ENCODE results near the gene GPT2. TPM values are rescaled to one million over a fixed set of nuclear protein-coding genes. Genes with fewer than 3 reads are reported as not detected.
A peak's percentile ranks its signal among the peaks of the same experiment; 100 is the strongest.

GPT2 gene
- polyA plus RNA-seq, 3 donors from 2014 or later, result 0.48 to 0.62 TPM; not detected in 1

DNA sequence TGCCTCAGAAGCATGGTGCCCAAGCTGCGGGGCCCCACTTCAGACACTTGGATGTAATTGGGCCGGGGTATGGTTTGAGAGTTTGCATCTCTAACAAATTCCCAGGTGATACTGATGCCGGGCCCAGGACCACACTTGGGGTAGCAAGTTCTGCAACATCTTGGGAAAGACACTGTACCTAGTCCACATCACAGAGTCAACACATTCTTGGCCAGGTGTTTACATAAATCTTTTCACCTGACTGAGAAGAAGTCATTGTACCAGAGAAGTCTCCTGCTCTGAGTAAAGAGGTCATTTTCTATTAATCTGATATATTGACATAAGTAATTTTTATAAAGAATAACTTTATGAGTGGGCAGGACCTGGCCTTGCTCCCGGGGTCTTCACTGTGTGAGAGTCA is 27.5 kb downstream of the GPT2 start:
- no peaks in the 10 kb centered on the region for H3K4me1 Mint-ChIP-seq
- no peak for DNase-seq
- H3K27ac Mint-ChIP-seq, result no peak overlapping the region
- peaks cover 0 to 2% (median 2%) of the 10 kb centered on the region in 3 donors for H3K27me3 Mint-ChIP-seq (ENCODE audit: low read depth in 3 of 3)
- H3K4me3 Mint-ChIP-seq, result no peak overlapping the region
- no peaks in the 10 kb centered on the region for H3K36me3 Mint-ChIP-seq
- no peaks in the 10 kb centered on the region for H3K9me3 Mint-ChIP-seq

DNA sequence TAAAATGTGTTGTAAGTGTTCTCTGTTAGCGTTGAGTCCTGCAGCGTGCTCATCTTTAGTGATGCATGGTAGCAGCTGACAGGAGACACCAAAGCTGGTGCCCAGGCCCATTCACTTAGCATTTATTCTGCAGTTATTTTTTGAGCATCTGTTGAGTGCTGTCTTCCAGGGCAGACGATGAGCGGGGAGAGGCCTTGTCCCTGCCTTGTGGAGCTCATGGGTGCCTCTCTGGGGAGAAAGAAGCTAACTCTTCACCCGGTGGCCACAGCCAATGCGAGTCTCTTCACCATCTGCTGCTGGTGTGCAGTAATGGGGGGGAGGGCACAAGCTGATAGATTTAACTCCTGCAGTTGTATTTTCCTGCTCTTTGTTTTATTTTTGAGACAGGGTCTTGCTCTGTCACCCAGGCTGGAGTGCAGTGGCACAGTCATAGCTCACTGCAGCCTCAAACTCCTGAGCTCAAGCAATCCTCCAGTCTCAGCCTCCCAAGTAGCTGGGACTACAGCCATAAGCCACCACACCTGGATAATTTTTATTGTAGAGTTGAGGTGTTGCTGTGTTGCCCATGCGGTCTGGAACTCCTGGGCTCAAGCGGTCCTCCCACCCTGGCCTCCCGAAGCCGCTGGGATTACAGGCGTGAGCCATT is 30.5 kb downstream of the GPT2 start:
- Mint-ChIP-seq H3K36me3 (no peaks in the 10 kb centered on the region), H3K9me3 (no peaks in the 10 kb centered on the region), H3K4me1 (no peaks in the 10 kb centered on the region), H3K4me3 (no peak overlapping the region), H3K27ac (no peak overlapping the region), H3K27me3 (ENCODE audit: low read depth in 3 of 3) (peaks cover 0 to 2% (median 1%) of the 10 kb centered on the region in 3 donors)
- DNase-seq, result no peak

DNA sequence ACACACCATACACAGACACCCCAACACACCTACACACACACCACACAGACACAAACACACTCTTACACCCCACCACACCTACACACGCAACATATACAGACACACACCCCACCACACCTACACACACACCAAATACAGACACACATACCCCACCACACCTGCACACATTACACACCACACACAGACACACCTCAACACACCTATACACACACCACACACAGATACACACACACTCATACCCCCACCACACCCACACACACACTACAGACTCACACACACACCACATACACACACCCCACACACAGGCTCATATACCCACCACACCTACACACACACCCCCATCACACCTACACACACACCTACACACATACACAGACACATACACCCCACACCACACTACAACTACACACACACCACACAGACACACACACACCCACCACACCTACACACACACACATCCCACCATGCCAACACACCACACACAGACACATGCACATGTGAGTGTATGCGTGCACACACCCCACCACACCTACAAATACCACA is 31.4 kb downstream of the GPT2 start:
- Mint-ChIP-seq H3K27me3 (ENCODE audit: low read depth in 3 of 3) (peaks cover 0 to 2% (median 1%) of the 10 kb centered on the region in 3 donors), H3K27ac (no peak overlapping the region), H3K9me3 (no peaks in the 10 kb centered on the region), H3K4me1 (no peaks in the 10 kb centered on the region), H3K36me3 (no peaks in the 10 kb centered on the region), H3K4me3 (no peak overlapping the region)
- DNase-seq, result no peak

DNA sequence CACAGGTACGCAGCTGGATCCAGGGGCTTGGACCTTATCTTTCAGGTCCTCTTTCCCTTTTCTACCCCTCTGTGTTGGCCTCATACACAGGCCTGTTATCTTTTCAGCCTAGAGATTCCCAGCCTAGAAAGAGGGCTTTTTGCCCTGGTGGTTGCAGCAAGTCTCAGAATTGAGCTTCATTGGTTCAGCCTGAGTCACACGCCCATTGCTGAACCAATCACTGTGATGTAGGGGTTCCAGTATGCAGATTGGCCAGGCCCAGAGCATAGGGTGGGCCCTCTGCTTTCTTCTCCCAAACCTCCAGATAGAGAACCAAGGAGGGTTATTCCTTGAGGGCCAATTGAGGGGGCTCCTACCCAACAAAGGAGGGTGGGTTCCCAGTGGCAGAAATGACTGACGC is 32.8 kb downstream of the GPT2 start:
- peaks cover 0 to 2% (median 1%) of the 10 kb centered on the region in 3 donors for H3K27me3 Mint-ChIP-seq (ENCODE audit: low read depth in 3 of 3)
- H3K4me1 Mint-ChIP-seq, result no peaks in the 10 kb centered on the region
- no peak overlapping the region for H3K4me3 Mint-ChIP-seq
- H3K36me3 Mint-ChIP-seq, result no peaks in the 10 kb centered on the region
- H3K9me3 Mint-ChIP-seq, result no peaks in the 10 kb centered on the region
- no peak for DNase-seq
- H3K27ac Mint-ChIP-seq, result peak overlapping the region in 1 of 6 donors; percentile 17

DNA sequence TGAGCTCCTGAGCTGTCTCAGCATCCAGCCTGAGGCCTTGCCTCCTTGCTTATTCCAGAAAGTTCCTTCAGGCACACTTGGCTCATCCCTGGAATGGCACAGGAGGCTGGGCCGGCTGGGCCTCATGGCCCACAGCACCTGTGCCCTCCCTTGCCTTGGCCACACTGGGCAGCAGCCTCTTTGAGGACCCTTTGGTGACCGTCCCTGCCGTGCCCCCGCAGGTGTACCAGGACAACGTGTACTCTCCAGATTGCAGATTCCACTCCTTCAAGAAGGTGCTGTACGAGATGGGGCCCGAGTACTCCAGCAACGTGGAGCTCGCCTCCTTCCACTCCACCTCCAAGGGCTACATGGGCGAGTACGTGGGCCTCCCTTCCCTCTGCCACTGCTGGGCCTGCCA is 34.2 kb downstream of the GPT2 start:
- H3K27ac Mint-ChIP-seq, result no peak overlapping the region
- H3K4me3 Mint-ChIP-seq, result no peak overlapping the region
- H3K36me3 Mint-ChIP-seq, result no peaks in the 10 kb centered on the region

DNA sequence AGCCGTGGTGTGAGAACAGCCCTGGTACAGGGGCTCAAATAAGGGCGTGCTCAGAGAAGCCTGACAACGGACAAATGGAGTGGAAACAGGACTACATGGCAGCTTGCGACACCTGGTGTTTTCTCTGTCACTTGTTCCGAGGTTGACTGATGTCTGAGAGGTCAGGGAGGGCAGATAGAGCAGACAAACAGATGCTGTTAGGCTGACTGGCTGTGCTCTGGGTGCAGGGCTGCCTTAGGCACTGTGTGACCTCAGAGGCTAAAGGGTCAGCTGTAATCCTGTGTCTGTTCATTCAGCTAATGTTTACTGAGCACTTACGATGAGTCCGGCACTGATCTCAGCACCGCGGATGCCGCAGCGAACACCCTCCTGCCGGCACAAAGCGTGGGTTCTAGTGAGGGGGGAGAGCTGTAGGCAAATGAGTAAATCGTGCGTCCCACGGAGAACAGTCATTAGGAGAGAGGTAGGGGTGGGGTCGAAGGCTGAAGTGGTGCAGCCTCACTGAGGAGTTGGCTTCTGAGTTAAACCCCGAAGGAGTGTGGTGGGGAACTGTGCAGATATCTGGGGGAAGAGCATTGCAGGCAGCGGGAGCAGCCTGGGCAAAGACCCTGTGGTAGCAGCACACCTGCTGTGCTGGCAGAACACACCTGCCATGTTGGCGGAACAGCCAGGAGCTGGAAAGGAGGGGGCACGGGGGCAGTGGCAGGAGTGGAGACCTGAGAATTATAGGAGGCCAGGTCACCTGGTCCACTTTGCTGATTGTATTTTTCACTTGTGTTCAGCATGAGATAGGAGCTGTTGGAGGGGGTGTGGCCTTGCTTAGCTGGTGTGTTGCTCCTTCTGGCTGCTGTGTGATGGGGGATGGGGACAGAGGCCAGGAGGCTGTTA is 35.0 kb downstream of the GPT2 start:
- H3K36me3 Mint-ChIP-seq, result no peaks in the 10 kb centered on the region
- H3K9me3 Mint-ChIP-seq, result no peaks in the 10 kb centered on the region
- no peaks in the 10 kb centered on the region for H3K4me1 Mint-ChIP-seq
- DNase-seq, result no peak
- no peak overlapping the region for H3K27ac Mint-ChIP-seq
- H3K27me3 Mint-ChIP-seq (ENCODE audit: low read depth in 3 of 3), result peaks cover 0 to 2% (median 1%) of the 10 kb centered on the region in 3 donors
- no peak overlapping the region for H3K4me3 Mint-ChIP-seq

More for the DNA sequence above, 34.2 kb downstream of the GPT2 start:
- no peaks in the 10 kb centered on the region for H3K4me1 Mint-ChIP-seq
- no peak for DNase-seq
- H3K27me3 Mint-ChIP-seq (ENCODE audit: low read depth in 3 of 3), result peaks cover 0 to 2% (median 1%) of the 10 kb centered on the region in 3 donors
- no peaks in the 10 kb centered on the region for H3K9me3 Mint-ChIP-seq

DNA sequence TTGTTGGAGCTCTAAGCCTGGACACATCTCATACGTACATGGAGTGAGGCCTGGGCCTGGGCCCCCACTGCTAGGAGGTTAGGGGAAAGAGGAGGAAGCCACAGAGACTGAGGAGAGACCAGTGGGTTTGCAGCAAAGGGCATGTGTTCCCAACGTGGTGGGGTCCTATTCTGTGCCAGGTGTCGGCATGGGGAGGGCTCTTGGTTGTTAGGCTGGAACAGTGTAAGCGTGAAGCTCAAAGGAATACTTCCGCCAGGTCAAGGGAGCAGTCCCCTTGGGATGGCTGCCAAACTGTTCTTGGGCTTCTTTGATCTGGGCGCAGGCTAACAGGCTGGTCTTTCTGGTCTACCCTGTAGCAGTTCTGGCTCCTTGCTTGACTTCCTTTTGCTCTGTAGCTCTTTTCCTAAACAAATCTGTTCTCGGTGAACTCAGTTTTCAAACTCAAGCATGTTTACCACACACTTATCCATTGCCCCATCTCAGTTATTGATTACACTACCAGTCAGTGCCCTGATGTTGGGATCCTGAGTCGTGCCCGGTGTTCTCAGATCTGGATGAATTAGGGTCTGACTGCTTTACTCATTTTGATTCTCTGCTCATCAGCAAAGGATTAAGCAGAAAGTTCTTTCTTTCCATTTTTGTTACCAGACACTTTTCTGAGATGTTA is 36.4 kb downstream of the GPT2 start:
- H3K27ac Mint-ChIP-seq, result peak overlapping the region in 1 of 6 donors; percentile 19
- no peak overlapping the region for H3K4me3 Mint-ChIP-seq
- DNase-seq, result no peak
- no peaks in the 10 kb centered on the region for H3K9me3 Mint-ChIP-seq
- no peaks in the 10 kb centered on the region for H3K4me1 Mint-ChIP-seq
- H3K36me3 Mint-ChIP-seq, result no peaks in the 10 kb centered on the region
- peaks cover 0 to 1% (median 0%) of the 10 kb centered on the region in 3 donors for H3K27me3 Mint-ChIP-seq (ENCODE audit: low read depth in 3 of 3)

DNA sequence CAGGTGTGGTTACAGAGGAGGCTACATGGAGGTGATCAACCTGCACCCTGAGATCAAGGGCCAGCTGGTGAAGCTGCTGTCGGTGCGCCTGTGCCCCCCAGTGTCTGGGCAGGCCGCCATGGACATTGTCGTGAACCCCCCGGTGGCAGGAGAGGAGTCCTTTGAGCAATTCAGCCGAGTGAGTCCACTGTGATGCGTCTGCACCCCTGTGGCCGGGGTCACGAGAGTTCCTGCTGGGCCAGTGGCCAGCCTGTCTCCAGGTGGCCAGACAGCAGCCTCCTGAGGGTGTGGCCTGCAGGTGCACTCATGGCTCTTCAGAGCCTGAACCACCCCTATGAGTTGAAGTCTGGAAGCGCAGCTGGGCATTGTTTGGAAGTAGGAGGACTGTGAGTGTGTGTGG is 38.1 kb downstream of the GPT2 start:
- Mint-ChIP-seq H3K36me3 (no peaks in the 10 kb centered on the region), H3K27ac (no peak overlapping the region), H3K9me3 (no peaks in the 10 kb centered on the region), H3K4me3 (no peak overlapping the region), H3K27me3 (ENCODE audit: low read depth in 3 of 3) (peaks cover 0 to 1% (median 0%) of the 10 kb centered on the region in 3 donors), H3K4me1 (no peaks in the 10 kb centered on the region)
- DNase-seq, result no peak

DNA sequence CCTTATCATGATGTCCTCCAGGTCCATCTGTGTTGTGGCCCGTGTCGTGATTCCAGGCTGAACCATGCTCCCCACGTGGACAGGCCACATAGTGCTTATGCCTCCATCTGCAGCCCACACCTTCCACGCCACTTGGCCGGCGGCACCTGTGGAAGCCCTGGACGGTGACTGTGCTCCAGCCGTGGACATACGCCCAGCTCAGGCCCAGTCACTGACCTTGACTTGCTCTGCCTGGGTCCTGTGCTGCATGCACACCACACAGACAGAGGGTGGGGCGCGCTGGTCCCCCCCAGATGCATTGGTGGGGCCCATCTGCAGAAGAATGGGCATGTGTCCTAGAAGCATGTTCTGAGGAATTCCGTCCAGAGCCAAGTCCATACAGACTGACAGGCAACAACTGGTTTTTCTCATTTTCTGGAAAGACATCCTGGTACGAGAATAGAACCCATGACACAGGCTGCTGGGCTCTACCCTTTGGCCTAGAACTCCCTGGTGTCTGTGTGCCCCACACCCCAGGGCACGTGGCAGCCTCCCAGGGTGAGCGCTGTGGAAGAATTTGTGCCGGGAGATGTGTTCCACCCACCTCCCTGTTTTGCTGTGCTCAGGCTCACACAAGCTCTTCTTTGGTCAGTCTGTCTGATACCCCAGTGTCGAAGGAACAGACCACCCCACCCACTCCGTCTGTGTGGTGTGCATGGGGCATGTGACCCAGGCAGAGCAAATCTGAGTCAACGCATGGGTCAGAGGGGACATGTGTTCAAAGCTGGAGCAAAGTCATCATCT is 39.5 kb downstream of the GPT2 start:
- DNase-seq, result no peak
- Mint-ChIP-seq H3K4me3 (no peak overlapping the region), H3K36me3 (no peaks in the 10 kb centered on the region), H3K9me3 (no peaks in the 10 kb centered on the region), H3K27me3 (ENCODE audit: low read depth in 3 of 3) (peaks cover 0 to 1% (median 0%) of the 10 kb centered on the region in 3 donors), H3K27ac (no peak overlapping the region), H3K4me1 (no peaks in the 10 kb centered on the region)

DNA sequence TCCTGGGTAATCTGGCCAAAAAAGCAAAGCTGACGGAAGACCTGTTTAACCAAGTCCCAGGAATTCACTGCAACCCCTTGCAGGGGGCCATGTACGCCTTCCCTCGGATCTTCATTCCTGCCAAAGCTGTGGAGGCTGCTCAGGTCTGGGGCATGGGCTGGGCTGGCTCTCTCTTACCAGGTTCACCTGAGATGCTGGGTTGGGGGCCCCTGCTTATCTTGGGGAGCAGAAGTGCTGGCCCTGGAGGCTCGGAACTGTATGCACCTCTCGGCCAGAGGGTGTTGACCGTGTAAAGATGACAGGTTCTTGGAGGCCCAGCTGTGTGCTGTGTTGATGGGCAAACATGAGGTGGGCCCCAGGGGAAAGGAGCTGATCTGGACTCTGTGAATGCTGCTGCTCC is 40.2 kb downstream of the GPT2 start:
- Mint-ChIP-seq H3K4me1 (no peaks in the 10 kb centered on the region), H3K27me3 (ENCODE audit: low read depth in 3 of 3) (peaks cover 0 to 2% (median 1%) of the 10 kb centered on the region in 3 donors), H3K36me3 (no peaks in the 10 kb centered on the region), H3K4me3 (no peak overlapping the region), H3K27ac (no peak overlapping the region), H3K9me3 (no peaks in the 10 kb centered on the region)
- DNase-seq, result no peak

DNA sequence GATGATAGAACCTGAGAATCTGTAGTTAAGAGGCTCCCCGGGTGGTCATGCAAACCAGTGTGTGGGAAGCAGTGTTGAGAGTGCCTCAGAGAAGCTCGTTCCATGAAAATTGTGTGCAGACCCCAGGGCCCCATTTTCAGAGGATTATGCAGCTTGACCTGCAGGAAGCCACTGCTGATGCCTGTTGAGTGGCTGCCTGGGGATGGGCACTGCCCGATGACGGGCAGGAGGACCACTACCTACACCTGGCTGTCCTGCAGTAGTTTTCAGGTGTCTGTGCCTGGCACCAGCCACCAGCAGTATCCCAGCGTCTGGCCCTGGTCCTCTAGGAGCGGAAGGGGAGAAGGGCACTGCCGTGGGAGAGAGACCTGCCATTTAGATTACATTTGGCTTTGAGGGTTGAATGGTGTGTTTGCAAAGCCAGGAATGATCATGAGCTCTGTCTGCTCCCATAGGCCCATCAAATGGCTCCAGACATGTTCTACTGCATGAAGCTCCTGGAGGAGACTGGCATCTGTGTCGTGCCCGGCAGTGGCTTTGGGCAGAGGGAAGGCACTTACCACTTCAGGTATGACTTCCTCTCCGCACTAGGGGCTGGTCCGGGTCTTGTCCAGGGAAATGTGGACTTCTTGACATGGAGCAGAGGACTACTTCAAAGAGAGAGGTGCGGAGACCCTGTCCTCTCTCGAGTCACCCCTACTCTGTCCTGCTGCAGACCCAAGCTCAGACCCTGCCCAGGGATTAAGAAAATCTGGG is 42.5 kb downstream of the GPT2 start:
- Mint-ChIP-seq H3K27ac (no peak overlapping the region), H3K36me3 (no peaks in the 10 kb centered on the region), H3K4me3 (no peak overlapping the region), H3K4me1 (no peaks in the 10 kb centered on the region), H3K27me3 (ENCODE audit: low read depth in 3 of 3) (peaks cover 0 to 2% (median 0%) of the 10 kb centered on the region in 3 donors), H3K9me3 (no peaks in the 10 kb centered on the region)
- no peak for DNase-seq

DNA sequence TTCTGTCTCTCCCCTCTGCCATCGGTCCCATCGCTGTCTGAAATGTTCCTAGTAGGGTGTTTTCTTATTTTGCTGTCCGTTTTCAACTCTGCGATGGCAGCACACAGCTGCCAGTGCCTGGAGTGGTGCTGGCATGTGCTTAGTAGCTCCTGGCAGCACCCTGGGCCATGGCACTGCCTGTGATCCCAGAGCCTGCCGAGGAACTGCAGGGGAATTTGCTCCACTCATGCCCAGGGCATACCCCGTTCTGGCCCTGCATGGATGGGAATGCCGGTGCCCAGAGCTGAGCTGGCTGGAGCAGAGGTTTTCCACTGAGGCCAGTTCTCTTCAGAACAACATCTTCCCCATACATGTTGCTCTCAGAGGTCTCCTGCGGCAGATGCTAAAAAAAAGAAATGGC is 43.1 kb downstream of the GPT2 start:
- Mint-ChIP-seq H3K36me3 (no peaks in the 10 kb centered on the region), H3K4me3 (no peak overlapping the region), H3K9me3 (no peaks in the 10 kb centered on the region), H3K4me1 (no peaks in the 10 kb centered on the region), H3K27me3 (ENCODE audit: low read depth in 3 of 3) (peaks cover 0 to 2% (median 0%) of the 10 kb centered on the region in 3 donors), H3K27ac (no peak overlapping the region)
- DNase-seq, result no peak

DNA sequence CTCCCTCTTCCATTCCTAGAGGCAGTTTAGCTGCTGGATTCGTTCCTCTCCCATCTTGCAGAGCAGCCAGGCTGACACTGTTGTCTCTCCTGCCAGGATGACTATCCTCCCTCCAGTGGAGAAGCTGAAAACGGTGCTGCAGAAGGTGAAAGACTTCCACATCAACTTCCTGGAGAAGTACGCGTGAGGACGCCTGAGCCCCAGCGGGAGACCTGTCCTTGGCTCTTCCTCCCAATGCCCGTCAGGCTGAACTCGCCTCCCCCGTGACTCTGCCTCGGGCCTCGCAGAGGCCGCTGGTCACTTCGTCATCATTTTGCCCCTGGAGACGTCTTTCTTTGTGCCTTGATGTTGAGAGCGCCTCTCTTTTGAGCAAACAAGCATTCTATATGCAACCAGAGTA is 44.6 kb downstream of the GPT2 start:
- Mint-ChIP-seq H3K27me3 (ENCODE audit: low read depth in 3 of 3) (peaks cover 0 to 2% (median 0%) of the 10 kb centered on the region in 3 donors), H3K4me1 (no peaks in the 10 kb centered on the region), H3K4me3 (no peak overlapping the region), H3K27ac (no peak overlapping the region), H3K36me3 (no peaks in the 10 kb centered on the region), H3K9me3 (no peaks in the 10 kb centered on the region)
- no peak for DNase-seq

Data from immature natural killer cell (primary cell).